HEK293 (cell line): ENCODE measurements around the gene RFTN1.

Source experiments
- CTCF ChIP-seq: fragments of 450-650 bp; formaldehyde crosslinking; IDR thresholded peaks from 2 replicates; pipeline ENCODE4 v1.5.1; 2016; ENCODE audit warnings: missing biosample characterization, missing genetic modification characterization
- FEZF1 ChIP-seq: fragments of 450-650 bp; formaldehyde crosslinking; IDR thresholded peaks from 2 replicates; pipeline ENCODE4 v1.5.1; 2016; ENCODE audit warnings: missing biosample characterization, missing genetic modification characterization
- GLI4 ChIP-seq: fragments of 450-650 bp; formaldehyde crosslinking; IDR thresholded peaks from 2 replicates; pipeline ENCODE4 v1.5.1; 2016; ENCODE audit warnings: missing biosample characterization, missing genetic modification characterization
- INSM2 ChIP-seq: fragments of 450-650 bp; formaldehyde crosslinking; IDR thresholded peaks from 2 replicates; pipeline ENCODE4 v1.5.1; 2016; ENCODE audit warnings: missing biosample characterization, missing genetic modification characterization
- KLF1 ChIP-seq: fragments of 450-650 bp; formaldehyde crosslinking; IDR thresholded peaks from 2 replicates; pipeline ENCODE4 v1.5.1; 2016; ENCODE audit warnings: missing biosample characterization, missing genetic modification characterization
- SCRT2 ChIP-seq: fragments of 450-650 bp; formaldehyde crosslinking; IDR thresholded peaks from 2 replicates; pipeline ENCODE4 v1.5.1; 2016; ENCODE audit warnings: missing biosample characterization, missing genetic modification characterization
- SP2 ChIP-seq: fragments of 450-650 bp; formaldehyde crosslinking; IDR thresholded peaks from 2 replicates; pipeline ENCODE4 v1.5.1; 2016; ENCODE audit warnings: missing biosample characterization, missing genetic modification characterization
- ZBTB21 ChIP-seq: fragments of 450-650 bp; formaldehyde crosslinking; IDR thresholded peaks from 2 replicates; pipeline ENCODE4 v1.5.1; 2017; ENCODE audit warnings: missing biosample characterization, missing genetic modification characterization
- ZNF280C ChIP-seq: fragments of 450-650 bp; formaldehyde crosslinking; IDR thresholded peaks from 2 replicates; pipeline ENCODE4 v1.5.1; 2016; ENCODE audit warnings: missing biosample characterization, missing genetic modification characterization
- ZNF501 ChIP-seq: fragments of 450-650 bp; formaldehyde crosslinking; IDR thresholded peaks from 2 replicates; pipeline ENCODE4 v1.5.1; 2016; ENCODE audit warnings: missing biosample characterization, missing genetic modification characterization
- ZNF530 ChIP-seq: fragments of 450-650 bp; formaldehyde crosslinking; IDR thresholded peaks from 2 replicates; pipeline ENCODE4 v1.5.1; 2016; ENCODE audit warnings: low read depth, missing biosample characterization, missing genetic modification characterization
- ZNF558 ChIP-seq: fragments of 450-650 bp; formaldehyde crosslinking; IDR thresholded peaks from 2 replicates; pipeline ENCODE4 v1.5.1; 2016; ENCODE audit warnings: missing biosample characterization, missing genetic modification characterization
- ZNF610 ChIP-seq: fragments of 450-650 bp; formaldehyde crosslinking; IDR thresholded peaks from 2 replicates; pipeline ENCODE4 v1.5.1; 2016; ENCODE audit warnings: missing biosample characterization, missing genetic modification characterization, borderline replicate concordance
- ZNF670 ChIP-seq: fragments of 450-650 bp; formaldehyde crosslinking; IDR thresholded peaks from 2 replicates; pipeline ENCODE4 v1.5.1; 2016; ENCODE audit warnings: missing biosample characterization, missing genetic modification characterization, low read depth
- ZNF704 ChIP-seq: fragments of 450-650 bp; formaldehyde crosslinking; IDR thresholded peaks from 2 replicates; pipeline ENCODE4 v1.5.1; 2016; ENCODE audit warnings: missing biosample characterization, missing genetic modification characterization
- ZNF843 ChIP-seq: fragments of 450-650 bp; formaldehyde crosslinking; IDR thresholded peaks from 2 replicates; pipeline ENCODE4 v1.5.1; 2016; ENCODE audit warnings: missing biosample characterization, missing genetic modification characterization
- TF ChIP-seq, protein P1 (sequence below): fragments of 450-650 bp; formaldehyde crosslinking; IDR thresholded peaks from 2 replicates; pipeline ENCODE4 v1.5.1; 2016; ENCODE audit warnings: missing biosample characterization, missing genetic modification characterization
- TF ChIP-seq, protein P2 (sequence below): fragments of 450-650 bp; formaldehyde crosslinking; IDR thresholded peaks from 2 replicates; pipeline ENCODE4 v1.5.1; 2016; ENCODE audit warnings: missing biosample characterization, missing genetic modification characterization
- TF ChIP-seq, protein P3 (sequence below): fragments of 450-650 bp; formaldehyde crosslinking; IDR thresholded peaks from 2 replicates; pipeline ENCODE4 v1.5.1; 2016; ENCODE audit warnings: missing biosample characterization, missing genetic modification characterization
- TF ChIP-seq, protein P4 (sequence below): fragments of 450-650 bp; formaldehyde crosslinking; IDR thresholded peaks from 2 replicates; pipeline ENCODE4 v1.5.1; 2016; ENCODE audit warnings: missing biosample characterization, missing genetic modification characterization
- TF ChIP-seq, protein P5 (sequence below): fragments of 450-650 bp; formaldehyde crosslinking; IDR thresholded peaks from 2 replicates; pipeline ENCODE4 v1.5.1; 2016; ENCODE audit warnings: missing biosample characterization, missing genetic modification characterization

Gene RFTN1

DNA sequence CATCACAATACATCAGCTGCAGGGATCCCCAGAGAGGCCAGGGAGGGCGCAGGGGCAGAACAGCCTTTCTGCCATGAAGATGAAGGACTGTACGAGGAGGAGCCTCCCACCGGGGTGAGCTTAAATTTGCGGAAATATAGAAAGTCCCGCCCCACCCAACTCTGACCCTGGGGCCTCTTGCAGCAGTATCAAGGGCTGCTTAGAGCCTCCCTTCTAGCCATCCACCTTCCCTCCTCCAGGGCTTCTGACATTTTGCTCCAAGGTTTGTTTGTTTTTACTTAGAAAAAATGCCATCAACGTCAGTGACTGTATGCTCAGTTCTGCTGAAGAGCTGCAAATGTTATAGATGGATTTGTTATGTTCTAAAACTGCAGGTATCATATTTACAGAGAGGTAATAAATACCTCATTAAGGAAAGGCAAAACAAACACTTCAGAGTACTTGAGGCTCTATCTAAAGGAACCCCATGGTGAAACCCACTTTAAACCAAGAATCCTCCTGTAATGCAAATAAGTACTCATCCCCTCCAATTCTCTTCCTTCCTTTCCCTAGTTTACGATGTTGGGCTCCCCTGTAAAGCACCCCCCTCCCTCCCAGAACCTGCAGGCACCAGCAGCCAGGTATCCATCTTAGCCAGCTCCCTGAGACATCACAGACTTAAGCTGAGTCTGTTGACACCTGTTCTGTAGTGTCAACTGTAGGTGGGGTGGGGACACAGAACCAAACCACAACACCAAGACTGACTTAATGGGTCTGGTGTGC lies 30.5 kb downstream of the RFTN1 start (continued):
- TF ChIP-seq CTCF (tag by site-specific recombination) (no peak), ZNF704 (tag by site-specific recombination) (no peak), ZNF530 (tag by site-specific recombination) (no peak), SP2 (tag by site-specific recombination) (peak; percentile 30), ZNF280C (tag by site-specific recombination) (no peak), ZBTB21 (tag by site-specific recombination) (peak; percentile 93), ZNF610 (peak; percentile 92), KLF1 (tag by site-specific recombination) (peak; percentile 82), ZNF843 (tag by site-specific recombination) (peak; percentile 99), GLI4 (no peak), FEZF1 (tag by site-specific recombination) (peak; percentile 99), INSM2 (tag by site-specific recombination) (peak; percentile 97), SCRT2 (tag by site-specific recombination) (peak; percentile 77), ZNF501 (tag by site-specific recombination) (peak; percentile 81), ZNF670 (tag by site-specific recombination) (no peak), ZNF558 (tag by site-specific recombination) (no peak; the same call in none of the 2 replicates)
- TF ChIP-seq, protein P1, sequence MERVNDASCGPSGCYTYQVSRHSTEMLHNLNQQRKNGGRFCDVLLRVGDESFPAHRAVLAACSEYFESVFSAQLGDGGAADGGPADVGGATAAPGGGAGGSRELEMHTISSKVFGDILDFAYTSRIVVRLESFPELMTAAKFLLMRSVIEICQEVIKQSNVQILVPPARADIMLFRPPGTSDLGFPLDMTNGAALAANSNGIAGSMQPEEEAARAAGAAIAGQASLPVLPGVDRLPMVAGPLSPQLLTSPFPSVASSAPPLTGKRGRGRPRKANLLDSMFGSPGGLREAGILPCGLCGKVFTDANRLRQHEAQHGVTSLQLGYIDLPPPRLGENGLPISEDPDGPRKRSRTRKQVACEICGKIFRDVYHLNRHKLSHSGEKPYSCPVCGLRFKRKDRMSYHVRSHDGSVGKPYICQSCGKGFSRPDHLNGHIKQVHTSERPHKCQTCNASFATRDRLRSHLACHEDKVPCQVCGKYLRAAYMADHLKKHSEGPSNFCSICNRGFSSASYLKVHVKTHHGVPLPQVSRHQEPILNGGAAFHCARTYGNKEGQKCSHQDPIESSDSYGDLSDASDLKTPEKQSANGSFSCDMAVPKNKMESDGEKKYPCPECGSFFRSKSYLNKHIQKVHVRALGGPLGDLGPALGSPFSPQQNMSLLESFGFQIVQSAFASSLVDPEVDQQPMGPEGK: peak; percentile 90
- TF ChIP-seq, protein P2, sequence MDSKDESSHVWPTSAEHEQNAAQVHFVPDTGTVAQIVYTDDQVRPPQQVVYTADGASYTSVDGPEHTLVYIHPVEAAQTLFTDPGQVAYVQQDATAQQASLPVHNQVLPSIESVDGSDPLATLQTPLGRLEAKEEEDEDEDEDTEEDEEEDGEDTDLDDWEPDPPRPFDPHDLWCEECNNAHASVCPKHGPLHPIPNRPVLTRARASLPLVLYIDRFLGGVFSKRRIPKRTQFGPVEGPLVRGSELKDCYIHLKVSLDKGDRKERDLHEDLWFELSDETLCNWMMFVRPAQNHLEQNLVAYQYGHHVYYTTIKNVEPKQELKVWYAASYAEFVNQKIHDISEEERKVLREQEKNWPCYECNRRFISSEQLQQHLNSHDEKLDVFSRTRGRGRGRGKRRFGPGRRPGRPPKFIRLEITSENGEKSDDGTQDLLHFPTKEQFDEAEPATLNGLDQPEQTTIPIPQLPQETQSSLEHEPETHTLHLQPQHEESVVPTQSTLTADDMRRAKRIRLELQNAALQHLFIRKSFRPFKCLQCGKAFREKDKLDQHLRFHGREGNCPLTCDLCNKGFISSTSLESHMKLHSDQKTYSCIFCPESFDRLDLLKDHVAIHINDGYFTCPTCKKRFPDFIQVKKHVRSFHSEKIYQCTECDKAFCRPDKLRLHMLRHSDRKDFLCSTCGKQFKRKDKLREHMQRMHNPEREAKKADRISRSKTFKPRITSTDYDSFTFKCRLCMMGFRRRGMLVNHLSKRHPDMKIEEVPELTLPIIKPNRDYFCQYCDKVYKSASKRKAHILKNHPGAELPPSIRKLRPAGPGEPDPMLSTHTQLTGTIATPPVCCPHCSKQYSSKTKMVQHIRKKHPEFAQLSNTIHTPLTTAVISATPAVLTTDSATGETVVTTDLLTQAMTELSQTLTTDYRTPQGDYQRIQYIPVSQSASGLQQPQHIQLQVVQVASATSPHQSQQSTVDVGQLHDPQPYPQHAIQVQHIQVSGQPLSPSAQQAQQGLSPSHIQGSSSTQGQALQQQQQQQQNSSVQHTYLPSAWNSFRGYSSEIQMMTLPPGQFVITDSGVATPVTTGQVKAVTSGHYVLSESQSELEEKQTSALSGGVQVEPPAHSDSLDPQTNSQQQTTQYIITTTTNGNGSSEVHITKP (tag by site-specific recombination): peak; percentile 64
- TF ChIP-seq, protein P3, sequence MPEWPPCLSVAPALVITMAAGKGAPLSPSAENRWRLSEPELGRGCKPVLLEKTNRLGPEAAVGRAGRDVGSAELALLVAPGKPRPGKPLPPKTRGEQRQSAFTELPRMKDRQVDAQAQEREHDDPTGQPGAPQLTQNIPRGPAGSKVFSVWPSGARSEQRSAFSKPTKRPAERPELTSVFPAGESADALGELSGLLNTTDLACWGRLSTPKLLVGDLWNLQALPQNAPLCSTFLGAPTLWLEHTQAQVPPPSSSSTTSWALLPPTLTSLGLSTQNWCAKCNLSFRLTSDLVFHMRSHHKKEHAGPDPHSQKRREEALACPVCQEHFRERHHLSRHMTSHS (tag by site-specific recombination): peak; percentile 95
- TF ChIP-seq, protein P4, sequence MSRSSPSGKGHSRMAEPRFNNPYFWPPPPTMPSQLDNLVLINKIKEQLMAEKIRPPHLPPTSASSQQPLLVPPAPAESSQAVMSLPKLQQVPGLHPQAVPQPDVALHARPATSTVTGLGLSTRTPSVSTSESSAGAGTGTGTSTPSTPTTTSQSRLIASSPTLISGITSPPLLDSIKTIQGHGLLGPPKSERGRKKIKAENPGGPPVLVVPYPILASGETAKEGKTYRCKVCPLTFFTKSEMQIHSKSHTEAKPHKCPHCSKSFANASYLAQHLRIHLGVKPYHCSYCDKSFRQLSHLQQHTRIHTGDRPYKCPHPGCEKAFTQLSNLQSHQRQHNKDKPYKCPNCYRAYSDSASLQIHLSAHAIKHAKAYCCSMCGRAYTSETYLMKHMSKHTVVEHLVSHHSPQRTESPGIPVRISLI (tag by site-specific recombination): peak; percentile 98
- TF ChIP-seq, protein P5, sequence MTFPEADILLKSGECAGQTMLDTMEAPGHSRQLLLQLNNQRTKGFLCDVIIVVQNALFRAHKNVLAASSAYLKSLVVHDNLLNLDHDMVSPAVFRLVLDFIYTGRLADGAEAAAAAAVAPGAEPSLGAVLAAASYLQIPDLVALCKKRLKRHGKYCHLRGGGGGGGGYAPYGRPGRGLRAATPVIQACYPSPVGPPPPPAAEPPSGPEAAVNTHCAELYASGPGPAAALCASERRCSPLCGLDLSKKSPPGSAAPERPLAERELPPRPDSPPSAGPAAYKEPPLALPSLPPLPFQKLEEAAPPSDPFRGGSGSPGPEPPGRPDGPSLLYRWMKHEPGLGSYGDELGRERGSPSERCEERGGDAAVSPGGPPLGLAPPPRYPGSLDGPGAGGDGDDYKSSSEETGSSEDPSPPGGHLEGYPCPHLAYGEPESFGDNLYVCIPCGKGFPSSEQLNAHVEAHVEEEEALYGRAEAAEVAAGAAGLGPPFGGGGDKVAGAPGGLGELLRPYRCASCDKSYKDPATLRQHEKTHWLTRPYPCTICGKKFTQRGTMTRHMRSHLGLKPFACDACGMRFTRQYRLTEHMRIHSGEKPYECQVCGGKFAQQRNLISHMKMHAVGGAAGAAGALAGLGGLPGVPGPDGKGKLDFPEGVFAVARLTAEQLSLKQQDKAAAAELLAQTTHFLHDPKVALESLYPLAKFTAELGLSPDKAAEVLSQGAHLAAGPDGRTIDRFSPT: peak; percentile 95
